B cell (primary cell): Measurements from ENCODE around the gene TOR2A. TPM values are rescaled to one million over a fixed set of nuclear protein-coding genes. Genes with fewer than 3 reads are reported as not detected.

Source experiments
- ATAC-seq: fragments of 200-7000 bp; cut with Tn5 transposase; one replicate; pipeline ENCODE4 v1.10.0; 2021; ENCODE audit warnings: low read depth, mild to moderate bottlenecking, moderate number of reproducible peaks, moderate library complexity
- CTCF ChIA-PET: fragments of 350-600 bp; sonication (Branson Sonifier 250); formaldehyde crosslinking; loops from one replicate; lab custom pipeline; 2021; ENCODE audit warnings: antibody characterized with exemption, inconsistent platforms; lab: Charles Lee
- POLR2A ChIA-PET: fragments of 350-600 bp; sonication (Branson Sonifier 250); formaldehyde crosslinking; loops from one replicate; lab custom pipeline; 2021; ENCODE audit warnings: antibody characterized with exemption; lab: Charles Lee
- DNase-seq: peaks from one replicate; pipeline ENCODE4 v3.0.0; 2013
- H2AFZ ChIP-seq: 2 replicates; pipeline ENCODE4 v1.6.1; 2012; ENCODE audit warnings: mild to moderate bottlenecking, low read depth, low read length; ENCODE audit not compliant: insufficient read depth, poor library complexity, severe bottlenecking
- H3K27ac ChIP-seq, 2 donors: 1 replicate in 1 of 2; 2 replicates in 1 of 2; pipeline ENCODE4 v1.5.1; 2012 to 2013; ENCODE audit warnings: low read length in 2 of 2, mild to moderate bottlenecking in 2 of 2, moderate library complexity in 1 of 2
- H3K27me3 ChIP-seq, 4 experiments: fragments of 200-600 bp in 1 of 4; sonication (generic) in 1 of 4; replicated peaks in 1 of 4; 1 replicate in 2 of 4; 2 replicates in 2 of 4; pipeline versions ENCODE4 v1.6.1 to v1.7.0; 2013 to 2016; ENCODE audit warnings: low read length in 3 of 4, mild to moderate bottlenecking in 2 of 4, mixed read lengths in 1 of 4, moderate library complexity in 1 of 4; ENCODE audit not compliant: insufficient read depth in 4 of 4, control insufficient read depth in 3 of 4; ENCODE audit errors: control extremely low read depth in 1 of 4
- H3K36me3 ChIP-seq, 2 experiments: replicated peaks in 1 of 2; 1 replicate in 1 of 2; 2 replicates in 1 of 2; pipeline versions ENCODE4 v1.6.1 to v1.7.1; 2013; ENCODE audit warnings: low read length in 1 of 2; ENCODE audit not compliant: insufficient read depth in 2 of 2, control insufficient read depth in 1 of 2; ENCODE audit errors: control extremely low read depth in 1 of 2, extremely low read depth in 1 of 2
- H3K4me1 ChIP-seq, 2 donors: fragments of 200-600 bp in 1 of 2; sonication (generic) in 1 of 2; 1 replicate in 1 of 2; 2 replicates in 1 of 2; pipeline versions ENCODE4 v1.5.1 to v1.6.1; 2013 to 2017; ENCODE audit warnings: low read length in 2 of 2; ENCODE audit not compliant: control insufficient read depth in 2 of 2, insufficient read depth in 2 of 2
- H3K4me2 ChIP-seq: replicated peaks from 2 replicates; pipeline ENCODE3; 2012; ENCODE audit warnings: mild to moderate bottlenecking, low read depth, low read length; ENCODE audit not compliant: poor library complexity, severe bottlenecking
- H3K4me3 ChIP-seq, 5 experiments: fragments of 200-600 bp in 1 of 5; sonication (generic) in 1 of 5; 1 replicate in 3 of 5; 2 replicates in 2 of 5; pipeline versions ENCODE4 v1.5.1 to v1.7.0; 2011 to 2016; ENCODE audit warnings: low read length in 4 of 5, mild to moderate bottlenecking in 4 of 5, low read depth in 2 of 5, control low read depth in 1 of 5, moderate library complexity in 1 of 5; ENCODE audit not compliant: insufficient read depth in 1 of 5; ENCODE audit errors: control extremely low read depth in 1 of 5, extremely low read depth in 1 of 5
- H3K79me2 ChIP-seq: fragments of 200-600 bp; sonication (generic); one replicate; pipeline ENCODE4 v1.6.0; 2016; ENCODE audit warnings: low read length; ENCODE audit not compliant: control insufficient read depth, insufficient read depth
- H3K9ac ChIP-seq: fragments of 200-600 bp; sonication (generic); 2 replicates; pipeline ENCODE4 v1.6.1; 2017; ENCODE audit warnings: mild to moderate bottlenecking, low read length, moderate library complexity
- H3K9me3 ChIP-seq, 3 donors: one replicate each; pipeline versions ENCODE4 v1.6.1 to v1.7.1; 2013; ENCODE audit warnings: low read length in 2 of 3; ENCODE audit not compliant: control insufficient read depth in 2 of 3, insufficient read depth in 1 of 3; ENCODE audit errors: control extremely low read depth in 1 of 3
- H4K20me1 ChIP-seq: 2 replicates; pipeline ENCODE4 v1.6.0; 2012; ENCODE audit warnings: mild to moderate bottlenecking, low read length; ENCODE audit not compliant: insufficient read depth, control insufficient read depth, poor library complexity, severe bottlenecking
- H3K27ac Mint-ChIP-seq: one replicate; pipeline ENCODE4 v1.8.0; 2021; ENCODE audit warnings: mixed read lengths
- H3K27me3 Mint-ChIP-seq: one replicate; pipeline ENCODE4 v1.8.0; 2021; ENCODE audit warnings: mixed read lengths
- H3K4me1 Mint-ChIP-seq: one replicate; pipeline ENCODE4 v1.8.0; 2021; ENCODE audit warnings: mixed read lengths
- H3K4me3 Mint-ChIP-seq: one replicate; pipeline ENCODE4 v1.8.0; 2021; ENCODE audit warnings: mixed read lengths
- H3K9me3 Mint-ChIP-seq: one replicate; pipeline ENCODE4 v1.8.0; 2022; ENCODE audit warnings: mixed read lengths; ENCODE audit not compliant: insufficient read depth
- EZH2 ChIP-seq: IDR thresholded peaks from 2 replicates; pipeline ENCODE4 v1.6.1; 2012; ENCODE audit warnings: borderline replicate concordance, low read depth, mild to moderate bottlenecking, moderate library complexity, low read length; ENCODE audit not compliant: insufficient read depth, poor library complexity, severe bottlenecking
- WGBS: methylation state at CpG from one replicate; pipeline ENCODE4 v1.1.5; 2013; ENCODE audit warnings: missing lambda C conversion rate; ENCODE audit not compliant: insufficient coverage; 5-methylcytosine and 5-hydroxymethylcytosine counted together
- intact Hi-C: fragments of 100-400 bp; cut with micrococcal nuclease; formaldehyde crosslinking; loops from one replicate; pipeline ENCODE4 v1.10.0; 2022
- polyA plus RNA-seq: library from polyadenylated mRNA; depleted of rRNA; stranded (reverse); fragments of >200 nt; gene quantifications from 2 replicates; pipeline ENCODE4 v1.2.3, GENCODE V29; 2012
- total RNA-seq, 2 donors: library from RNA; stranded (reverse); fragments of 120-200 nt in 1 of 2; gene quantifications; 1 replicate in 1 of 2; 2 replicates in 1 of 2; pipeline versions ENCODE4 v1.2.3 to v1.2.4, GENCODE V29; 2013 to 2022
- TF ChIP-seq, protein P1 (sequence below): fragments of 200-600 bp; IDR thresholded peaks from one replicate; pipeline ENCODE4 v1.8.0; 2022; ENCODE audit warnings: antibody characterized with exemption, mild to moderate bottlenecking

The TOR2A gene
- total and polyA plus RNA-seq, 2 donors (not counting 1 experiment from before 2014, with no cell fraction given) = 15.8 to 26.5 TPM

DNA sequence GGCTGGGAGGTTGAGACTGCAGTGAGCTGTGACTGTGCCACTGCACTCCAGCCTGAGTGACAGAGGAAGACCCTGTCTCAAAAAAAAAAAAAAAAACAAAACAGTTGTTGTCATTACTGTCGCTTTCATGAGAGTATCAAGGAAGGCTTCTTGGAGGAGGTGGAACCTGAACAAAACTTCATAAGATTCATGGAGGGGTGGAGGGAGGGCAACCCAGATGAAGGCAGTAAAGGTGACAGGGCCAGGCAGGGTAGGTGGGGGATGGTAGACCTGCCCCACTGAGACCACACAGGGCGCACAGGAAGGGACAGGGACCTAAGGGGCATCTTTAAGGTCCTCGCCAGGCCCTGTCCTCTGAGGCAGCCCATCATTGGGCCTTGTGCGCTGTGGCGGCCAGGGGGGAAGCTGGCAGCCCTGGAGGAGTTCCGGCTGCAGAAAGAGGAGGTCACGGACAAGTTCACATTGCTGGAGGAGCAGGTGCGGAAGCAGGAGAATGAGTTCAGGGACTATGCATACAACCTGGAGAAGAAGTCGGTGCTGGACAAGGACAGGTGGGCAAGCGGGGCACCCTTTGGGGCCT, 24.8 kb downstream of the TOR2A start:
- no peaks in the 10 kb centered on the region for H3K27me3 ChIP-seq
- POLR2A ChIA-PET = no interaction called here
- intact Hi-C loops = no loop called here

GRCh38 chr9:127708952-127709587, 26.0 kb downstream of the TOR2A start:
- Histone ChIP-seq H3K27ac (no peak overlapping the region), H3K79me2 (no peaks in the 10 kb centered on the region), H2AFZ (no peak overlapping the region), H4K20me1 (no peaks in the 10 kb centered on the region), H3K4me1 (peaks cover 0 to 6% of the 10 kb centered on the region in 2 donors), H3K9me3 (no peaks in the 10 kb centered on the region), H3K36me3 (no peaks in the 10 kb centered on the region), H3K9ac (no peak overlapping the region), H3K27me3 (no peaks in the 10 kb centered on the region), H3K4me2 (no peak overlapping the region), H3K4me3 (no peak overlapping the region)
- POLR2A ChIA-PET = no interaction called here
- peaks cover 11% of the 10 kb centered on the region for H3K4me1 Mint-ChIP-seq
- no peak for DNase-seq
- no peaks in the 10 kb centered on the region for H3K9me3 Mint-ChIP-seq
- H3K4me3 Mint-ChIP-seq = no peak overlapping the region
- TF ChIP-seq, protein P1, sequence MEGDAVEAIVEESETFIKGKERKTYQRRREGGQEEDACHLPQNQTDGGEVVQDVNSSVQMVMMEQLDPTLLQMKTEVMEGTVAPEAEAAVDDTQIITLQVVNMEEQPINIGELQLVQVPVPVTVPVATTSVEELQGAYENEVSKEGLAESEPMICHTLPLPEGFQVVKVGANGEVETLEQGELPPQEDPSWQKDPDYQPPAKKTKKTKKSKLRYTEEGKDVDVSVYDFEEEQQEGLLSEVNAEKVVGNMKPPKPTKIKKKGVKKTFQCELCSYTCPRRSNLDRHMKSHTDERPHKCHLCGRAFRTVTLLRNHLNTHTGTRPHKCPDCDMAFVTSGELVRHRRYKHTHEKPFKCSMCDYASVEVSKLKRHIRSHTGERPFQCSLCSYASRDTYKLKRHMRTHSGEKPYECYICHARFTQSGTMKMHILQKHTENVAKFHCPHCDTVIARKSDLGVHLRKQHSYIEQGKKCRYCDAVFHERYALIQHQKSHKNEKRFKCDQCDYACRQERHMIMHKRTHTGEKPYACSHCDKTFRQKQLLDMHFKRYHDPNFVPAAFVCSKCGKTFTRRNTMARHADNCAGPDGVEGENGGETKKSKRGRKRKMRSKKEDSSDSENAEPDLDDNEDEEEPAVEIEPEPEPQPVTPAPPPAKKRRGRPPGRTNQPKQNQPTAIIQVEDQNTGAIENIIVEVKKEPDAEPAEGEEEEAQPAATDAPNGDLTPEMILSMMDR = no peak
- TF ChIP-seq EZH2 = no peak
- CTCF ChIA-PET = no interaction called here
- no peak overlapping the region for H3K27ac Mint-ChIP-seq
- intact Hi-C loops = no loop called here
- no peak for ATAC-seq
- 94% methylated on average over 8 of the region's 8 CpGs for WGBS
- H3K27me3 Mint-ChIP-seq = no peaks in the 10 kb centered on the region

More for the DNA sequence above, 24.8 kb downstream of the TOR2A start:
- no peaks in the 10 kb centered on the region for H3K27me3 Mint-ChIP-seq
- no peaks in the 10 kb centered on the region for H3K36me3 ChIP-seq
- no peaks in the 10 kb centered on the region for H3K79me2 ChIP-seq
- no peaks in the 10 kb centered on the region for H3K9me3 ChIP-seq
- DNase-seq (no peak), ATAC-seq (no peak)
- 98% methylated on average over 10 of the region's 10 CpGs for WGBS
- H3K9me3 Mint-ChIP-seq = no peaks in the 10 kb centered on the region
- no peak overlapping the region for H3K27ac Mint-ChIP-seq
- H3K4me1 Mint-ChIP-seq = peaks cover 18% of the 10 kb centered on the region
- H2AFZ ChIP-seq = no peak overlapping the region
- no peak for TF ChIP-seq EZH2
- TF ChIP-seq, protein P1 = no peak
- no peaks in the 10 kb centered on the region for H4K20me1 ChIP-seq
- CTCF ChIA-PET = no interaction called here
- no peak overlapping the region for H3K4me3 ChIP-seq
- peaks cover 3 to 11% of the 10 kb centered on the region in 2 donors for H3K4me1 ChIP-seq
- no peak overlapping the region for H3K4me3 Mint-ChIP-seq
- H3K9ac ChIP-seq = no peak overlapping the region
- no peak overlapping the region for H3K27ac ChIP-seq
- H3K4me2 ChIP-seq = no peak overlapping the region
